HL-60 (cell line): Measurements from ENCODE around the gene LRGUK.
"Not testable (repeated sequence)": the region's sequence is repeated elsewhere in the genome, so short reads cannot be mapped to it uniquely, and the experiment has no call there.

Source experiments
- DNase-seq, 2 experiments: peaks; one replicate each; pipeline ENCODE4 v3.0.0-alpha.2; 2010 to 2020; ENCODE audit warnings: low read depth in 1 of 2, low spot score in 1 of 2
- H3K27ac ChIP-seq: fragments of 250-450 bp; sonication (Bioruptor Pico); replicated peaks from 2 replicates; pipeline ENCODE4 v1.5.1; 2020; ENCODE audit warnings: mild to moderate bottlenecking, moderate library complexity
- H3K27me3 ChIP-seq: fragments of 250-450 bp; sonication (Bioruptor Pico); 2 replicates; pipeline ENCODE4 v1.5.1; 2021; ENCODE audit warnings: mild to moderate bottlenecking, moderate library complexity; ENCODE audit not compliant: insufficient read depth, poor library complexity, severe bottlenecking
- H3K4me3 ChIP-seq: replicated peaks from 2 replicates; pipeline ENCODE4 v1.5.1; 2011; ENCODE audit warnings: mild to moderate bottlenecking, control low read depth, low read length; ENCODE audit not compliant: insufficient read depth
- GABPA ChIP-seq: IDR thresholded peaks from 2 replicates; pipeline ENCODE4 v1.6.1; 2012; ENCODE audit warnings: low read depth
- POLR2AphosphoS5 ChIP-seq: IDR thresholded peaks from 2 replicates; pipeline ENCODE4 v1.6.1; 2012; ENCODE audit warnings: low read depth
- SPI1 ChIP-seq: IDR thresholded peaks from 2 replicates; pipeline ENCODE4 v1.6.1; 2012; ENCODE audit warnings: low read depth, mild to moderate bottlenecking, borderline replicate concordance
- TF ChIP-seq, protein P1 (sequence below): IDR thresholded peaks from 2 replicates; pipeline ENCODE4 v1.6.1; 2012; ENCODE audit warnings: low read depth; ENCODE audit not compliant: insufficient replicate concordance
- TF ChIP-seq, protein P2 (sequence below): IDR thresholded peaks from one replicate; pipeline ENCODE4 v1.5.1; 2011; ENCODE audit warnings: low read length, control low read depth, inconsistent platforms; ENCODE audit not compliant: insufficient read depth

LRGUK gene

DNA sequence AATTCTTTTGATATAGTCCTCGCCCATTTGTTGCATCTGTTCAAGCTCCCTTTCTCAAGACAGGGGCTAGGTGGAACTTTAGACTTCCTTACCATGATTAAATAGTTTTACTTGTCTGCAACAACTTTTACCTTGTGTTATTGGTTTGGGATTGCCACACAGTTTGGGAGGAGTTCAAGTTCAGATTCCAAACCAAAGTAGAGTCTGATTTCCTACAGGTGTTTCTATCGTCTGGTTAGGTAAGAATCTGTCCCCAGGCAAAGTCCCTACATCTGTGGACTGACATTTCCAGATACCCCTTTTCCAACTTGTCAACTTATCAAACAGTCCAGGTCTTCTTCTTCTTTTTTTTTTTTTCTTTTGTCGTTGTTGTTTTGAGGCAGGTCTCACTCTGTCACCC lies 93.1 kb downstream of the LRGUK start:
- no peaks in the 10 kb centered on the region for H3K27me3 ChIP-seq
- H3K4me3 ChIP-seq, result no peak overlapping the region
- DNase-seq, result no peak
- TF ChIP-seq SPI1 (no peak), GABPA (no peak)
- TF ChIP-seq, protein P1, sequence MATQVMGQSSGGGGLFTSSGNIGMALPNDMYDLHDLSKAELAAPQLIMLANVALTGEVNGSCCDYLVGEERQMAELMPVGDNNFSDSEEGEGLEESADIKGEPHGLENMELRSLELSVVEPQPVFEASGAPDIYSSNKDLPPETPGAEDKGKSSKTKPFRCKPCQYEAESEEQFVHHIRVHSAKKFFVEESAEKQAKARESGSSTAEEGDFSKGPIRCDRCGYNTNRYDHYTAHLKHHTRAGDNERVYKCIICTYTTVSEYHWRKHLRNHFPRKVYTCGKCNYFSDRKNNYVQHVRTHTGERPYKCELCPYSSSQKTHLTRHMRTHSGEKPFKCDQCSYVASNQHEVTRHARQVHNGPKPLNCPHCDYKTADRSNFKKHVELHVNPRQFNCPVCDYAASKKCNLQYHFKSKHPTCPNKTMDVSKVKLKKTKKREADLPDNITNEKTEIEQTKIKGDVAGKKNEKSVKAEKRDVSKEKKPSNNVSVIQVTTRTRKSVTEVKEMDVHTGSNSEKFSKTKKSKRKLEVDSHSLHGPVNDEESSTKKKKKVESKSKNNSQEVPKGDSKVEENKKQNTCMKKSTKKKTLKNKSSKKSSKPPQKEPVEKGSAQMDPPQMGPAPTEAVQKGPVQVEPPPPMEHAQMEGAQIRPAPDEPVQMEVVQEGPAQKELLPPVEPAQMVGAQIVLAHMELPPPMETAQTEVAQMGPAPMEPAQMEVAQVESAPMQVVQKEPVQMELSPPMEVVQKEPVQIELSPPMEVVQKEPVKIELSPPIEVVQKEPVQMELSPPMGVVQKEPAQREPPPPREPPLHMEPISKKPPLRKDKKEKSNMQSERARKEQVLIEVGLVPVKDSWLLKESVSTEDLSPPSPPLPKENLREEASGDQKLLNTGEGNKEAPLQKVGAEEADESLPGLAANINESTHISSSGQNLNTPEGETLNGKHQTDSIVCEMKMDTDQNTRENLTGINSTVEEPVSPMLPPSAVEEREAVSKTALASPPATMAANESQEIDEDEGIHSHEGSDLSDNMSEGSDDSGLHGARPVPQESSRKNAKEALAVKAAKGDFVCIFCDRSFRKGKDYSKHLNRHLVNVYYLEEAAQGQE, result no peak
- no peak overlapping the region for H3K27ac ChIP-seq

DNA sequence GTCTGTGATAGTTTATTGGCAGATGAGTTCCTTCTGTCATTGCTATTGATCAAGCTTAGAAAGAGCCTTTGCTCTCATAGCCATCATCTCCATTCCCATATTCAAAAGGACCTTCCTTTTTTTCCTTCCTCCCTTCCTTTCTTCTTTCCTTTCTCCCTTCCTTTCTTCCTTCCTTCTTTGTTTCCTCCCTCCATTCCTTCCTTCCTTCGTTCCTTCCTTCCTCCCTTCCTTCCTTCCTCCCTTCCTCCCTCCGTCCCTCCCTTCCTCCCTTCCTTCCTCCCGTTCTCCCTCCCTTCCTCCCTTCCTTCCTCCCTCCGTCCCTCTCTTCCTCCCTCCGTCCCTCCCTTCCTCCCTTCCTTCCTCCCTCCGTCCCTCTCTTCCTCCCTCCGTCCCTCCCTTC lies 104.2 kb downstream of the LRGUK start:
- not testable (repeated sequence) for H3K27ac ChIP-seq, DNase-seq, H3K4me3 ChIP-seq, H3K27me3 ChIP-seq

DNA sequence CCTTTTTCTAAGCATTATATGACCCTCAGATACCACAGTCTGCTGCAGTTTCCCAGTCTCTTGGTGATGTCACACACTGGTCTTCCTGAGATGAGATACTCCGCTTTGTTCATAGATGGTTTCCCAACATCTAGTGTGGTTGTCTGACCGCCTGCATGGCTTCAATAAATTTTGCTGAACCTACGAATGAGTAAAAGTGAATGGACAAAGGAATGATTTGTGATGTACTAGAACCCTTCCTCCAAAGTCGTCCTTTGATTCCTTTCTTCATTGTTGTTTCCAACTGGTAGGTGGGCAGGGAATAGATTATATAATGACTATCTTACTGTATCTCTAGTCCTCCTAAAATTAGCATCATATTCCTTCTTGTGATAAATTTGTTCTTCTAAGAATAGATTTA lies 107.1 kb downstream of the LRGUK start:
- Histone ChIP-seq H3K27me3 (peaks cover 2% of the 10 kb centered on the region), H3K27ac (no peak overlapping the region), H3K4me3 (no peak overlapping the region)
- TF ChIP-seq, protein P1, result no peak
- no peak for TF ChIP-seq POLR2AphosphoS5
- TF ChIP-seq GABPA, result no peak
- TF ChIP-seq, protein P2, sequence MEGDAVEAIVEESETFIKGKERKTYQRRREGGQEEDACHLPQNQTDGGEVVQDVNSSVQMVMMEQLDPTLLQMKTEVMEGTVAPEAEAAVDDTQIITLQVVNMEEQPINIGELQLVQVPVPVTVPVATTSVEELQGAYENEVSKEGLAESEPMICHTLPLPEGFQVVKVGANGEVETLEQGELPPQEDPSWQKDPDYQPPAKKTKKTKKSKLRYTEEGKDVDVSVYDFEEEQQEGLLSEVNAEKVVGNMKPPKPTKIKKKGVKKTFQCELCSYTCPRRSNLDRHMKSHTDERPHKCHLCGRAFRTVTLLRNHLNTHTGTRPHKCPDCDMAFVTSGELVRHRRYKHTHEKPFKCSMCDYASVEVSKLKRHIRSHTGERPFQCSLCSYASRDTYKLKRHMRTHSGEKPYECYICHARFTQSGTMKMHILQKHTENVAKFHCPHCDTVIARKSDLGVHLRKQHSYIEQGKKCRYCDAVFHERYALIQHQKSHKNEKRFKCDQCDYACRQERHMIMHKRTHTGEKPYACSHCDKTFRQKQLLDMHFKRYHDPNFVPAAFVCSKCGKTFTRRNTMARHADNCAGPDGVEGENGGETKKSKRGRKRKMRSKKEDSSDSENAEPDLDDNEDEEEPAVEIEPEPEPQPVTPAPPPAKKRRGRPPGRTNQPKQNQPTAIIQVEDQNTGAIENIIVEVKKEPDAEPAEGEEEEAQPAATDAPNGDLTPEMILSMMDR, result no peak
- TF ChIP-seq SPI1, result no peak
- DNase-seq, result no peak

DNA sequence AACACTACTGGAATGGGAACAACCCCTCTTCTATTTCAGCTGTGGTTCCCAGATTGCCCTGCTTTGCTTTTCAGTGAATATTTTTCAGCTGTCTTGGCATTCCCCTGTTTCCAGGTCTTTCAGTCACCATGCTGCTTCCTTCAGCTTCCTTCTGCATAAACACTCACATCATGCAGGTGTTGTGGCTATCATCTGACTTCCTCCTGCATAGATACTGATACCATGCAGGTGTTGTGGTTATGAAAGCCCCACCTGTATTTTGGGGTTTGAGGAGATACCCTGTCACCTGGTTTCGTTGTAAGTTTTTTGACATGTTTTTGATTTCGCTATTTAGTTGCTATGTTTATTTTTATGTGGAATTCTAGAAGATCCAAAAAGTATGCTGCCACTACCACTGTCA lies 118.1 kb downstream of the LRGUK start:
- Histone ChIP-seq H3K27me3 (no peaks in the 10 kb centered on the region), H3K27ac (no peak overlapping the region), H3K4me3 (no peak overlapping the region)
- no peak for DNase-seq
- TF ChIP-seq, protein P2, result no peak
- TF ChIP-seq POLR2AphosphoS5 (no peak), SPI1 (no peak), GABPA (no peak)
- TF ChIP-seq, protein P1, result no peak
